Fibroblast of mammary gland (primary cell): ENCODE data around the gene UBE2I.

ENCODE experiments used
- DNase-seq: peaks from one replicate; pipeline ENCODE4 v3.0.0-alpha.2; 2010; ENCODE audit warnings: low read depth
- H3K4me3 ChIP-seq: 2 replicates; pipeline ENCODE4 v1.5.1; 2011; ENCODE audit warnings: low read depth, mild to moderate bottlenecking, low read length, moderate library complexity; ENCODE audit not compliant: control insufficient read depth
- TF ChIP-seq, protein P1 (sequence below): conservative IDR thresholded peaks from 2 replicates; pipeline ENCODE4 v1.5.1; 2011; ENCODE audit warnings: low read depth, low read length, inconsistent platforms; ENCODE audit not compliant: control insufficient read depth, insufficient read depth

UBE2I gene

DNA sequence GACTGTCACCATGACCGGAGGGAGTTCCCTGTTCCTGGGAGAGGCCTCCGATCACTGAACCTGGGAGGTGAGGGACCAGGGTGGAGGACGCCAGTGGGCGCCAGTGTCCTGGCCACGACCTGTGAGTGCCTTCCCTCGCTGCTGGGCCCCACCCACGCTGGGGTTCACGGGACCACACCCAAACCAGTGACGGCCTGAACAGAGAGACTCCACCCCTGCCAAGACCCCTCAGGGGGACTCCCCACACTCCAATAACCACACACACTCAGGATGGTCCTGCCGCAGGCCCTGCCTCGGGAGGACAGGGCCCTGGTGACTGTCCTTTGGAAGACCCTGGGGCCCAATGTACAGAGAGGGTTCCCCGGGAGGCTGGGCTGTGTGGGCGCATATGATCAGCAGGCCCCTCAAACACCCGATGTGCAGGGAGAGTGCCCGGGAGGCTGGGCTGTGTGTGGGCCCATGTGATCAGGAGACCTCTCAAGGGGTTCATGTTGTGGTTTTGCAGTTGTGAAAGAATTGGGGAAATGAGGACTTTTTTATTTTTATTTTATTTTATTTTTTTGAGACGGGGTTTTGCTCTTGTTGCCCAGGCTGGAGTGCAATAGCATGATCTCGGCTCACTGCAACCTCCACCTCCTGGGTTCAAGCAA lies 27.0 kb upstream of the UBE2I start:
- TF ChIP-seq, protein P1, sequence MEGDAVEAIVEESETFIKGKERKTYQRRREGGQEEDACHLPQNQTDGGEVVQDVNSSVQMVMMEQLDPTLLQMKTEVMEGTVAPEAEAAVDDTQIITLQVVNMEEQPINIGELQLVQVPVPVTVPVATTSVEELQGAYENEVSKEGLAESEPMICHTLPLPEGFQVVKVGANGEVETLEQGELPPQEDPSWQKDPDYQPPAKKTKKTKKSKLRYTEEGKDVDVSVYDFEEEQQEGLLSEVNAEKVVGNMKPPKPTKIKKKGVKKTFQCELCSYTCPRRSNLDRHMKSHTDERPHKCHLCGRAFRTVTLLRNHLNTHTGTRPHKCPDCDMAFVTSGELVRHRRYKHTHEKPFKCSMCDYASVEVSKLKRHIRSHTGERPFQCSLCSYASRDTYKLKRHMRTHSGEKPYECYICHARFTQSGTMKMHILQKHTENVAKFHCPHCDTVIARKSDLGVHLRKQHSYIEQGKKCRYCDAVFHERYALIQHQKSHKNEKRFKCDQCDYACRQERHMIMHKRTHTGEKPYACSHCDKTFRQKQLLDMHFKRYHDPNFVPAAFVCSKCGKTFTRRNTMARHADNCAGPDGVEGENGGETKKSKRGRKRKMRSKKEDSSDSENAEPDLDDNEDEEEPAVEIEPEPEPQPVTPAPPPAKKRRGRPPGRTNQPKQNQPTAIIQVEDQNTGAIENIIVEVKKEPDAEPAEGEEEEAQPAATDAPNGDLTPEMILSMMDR = no peak
- H3K4me3 ChIP-seq = no peak overlapping the region
- no peak for DNase-seq

DNA sequence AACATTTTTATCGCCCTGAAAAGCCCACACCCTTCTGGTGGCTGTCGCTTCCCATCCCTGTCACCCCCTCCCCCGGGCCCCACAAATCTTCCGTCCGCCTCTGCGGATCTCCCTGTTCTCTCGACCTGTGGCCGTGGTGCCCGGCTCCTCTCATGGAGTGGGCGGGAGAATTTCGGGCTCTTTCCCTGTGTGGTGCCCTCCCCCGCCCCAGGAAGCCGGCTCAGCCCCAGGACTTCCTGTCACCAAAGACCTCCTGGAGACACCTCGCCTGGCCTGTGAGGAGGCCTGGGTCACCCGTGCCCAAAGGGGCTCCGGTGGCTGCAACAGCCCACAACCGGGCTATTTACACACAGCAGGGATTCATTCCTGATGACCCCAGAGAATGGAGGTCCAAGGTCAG lies 26.1 kb upstream of the UBE2I start:
- no peak overlapping the region for H3K4me3 ChIP-seq
- no peak for DNase-seq
- TF ChIP-seq, protein P1 = no peak

DNA sequence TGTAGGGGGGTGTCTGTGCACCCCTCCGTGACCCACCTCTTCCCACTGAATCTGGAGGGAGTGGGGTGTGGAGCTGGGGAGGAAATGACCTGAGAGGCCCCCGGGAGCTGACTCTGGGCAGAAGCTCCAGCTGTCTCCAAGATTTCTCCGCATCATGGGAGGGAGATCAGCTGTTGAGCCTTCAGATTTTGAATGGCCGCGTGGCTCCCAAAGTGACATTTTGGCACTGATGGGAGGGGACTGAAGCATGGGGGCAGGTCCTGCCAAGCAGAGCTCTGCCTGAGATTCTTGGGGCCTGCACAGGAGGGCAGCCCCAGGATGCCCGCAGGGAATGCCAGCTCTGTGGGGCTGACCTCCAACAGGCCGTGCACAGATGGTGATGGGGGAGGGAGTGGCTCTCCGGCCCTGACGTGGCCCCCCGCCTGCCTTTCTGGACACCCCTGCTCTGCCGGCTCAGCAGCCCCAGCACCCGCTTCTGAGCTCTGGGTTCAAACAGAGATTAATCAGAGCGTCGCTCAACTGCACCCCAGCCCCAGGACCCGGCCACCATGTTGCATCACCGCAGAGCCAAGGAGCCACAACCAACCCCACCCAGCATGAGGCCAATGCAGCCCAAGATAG lies 25.3 kb upstream of the UBE2I start:
- no peak overlapping the region for H3K4me3 ChIP-seq
- no peak for DNase-seq
- TF ChIP-seq, protein P1 = no peak

DNA sequence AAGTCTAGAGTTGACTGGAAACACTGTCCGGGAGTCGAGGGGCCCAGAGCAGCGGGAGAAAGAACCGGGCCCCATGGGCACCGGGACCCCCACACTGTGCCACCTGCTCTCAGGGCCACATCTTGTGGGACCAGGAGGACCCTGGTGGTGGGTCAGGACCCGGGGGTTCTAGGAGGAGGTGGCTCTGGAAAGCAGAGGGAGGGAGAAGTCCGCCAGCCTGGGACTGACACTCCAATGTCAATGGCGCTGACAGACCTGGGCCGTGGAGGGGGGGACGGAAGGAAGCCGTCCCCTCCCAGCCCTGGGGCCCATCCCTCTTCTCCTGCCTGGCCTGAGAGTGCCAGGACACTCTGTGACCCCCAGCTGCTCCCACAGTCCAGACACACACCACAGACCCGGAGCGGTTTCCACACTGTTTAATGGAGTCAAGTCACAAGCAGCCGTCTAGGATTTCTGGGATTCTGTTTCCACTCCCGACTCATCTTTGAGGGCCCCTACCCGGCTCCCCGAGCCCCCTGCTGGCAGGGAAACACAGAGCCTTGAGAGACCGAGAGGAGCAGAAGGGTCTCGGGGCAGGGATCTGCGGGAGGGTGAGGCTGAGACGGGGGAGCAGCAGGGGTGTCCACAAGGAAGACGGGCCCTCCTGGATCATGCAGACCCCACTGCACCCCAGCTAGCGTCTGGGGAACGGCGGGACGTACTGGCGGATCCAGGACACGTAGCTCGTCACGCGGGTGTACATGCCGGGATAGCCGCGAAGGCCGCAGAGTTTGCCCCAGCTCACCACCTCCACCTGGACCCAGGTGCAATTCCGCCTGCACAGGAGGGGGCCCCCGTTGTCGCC lies 23.5 kb upstream of the UBE2I start:
- TF ChIP-seq, protein P1 = no peak
- H3K4me3 ChIP-seq = no peak overlapping the region
- DNase-seq = no peak

DNA sequence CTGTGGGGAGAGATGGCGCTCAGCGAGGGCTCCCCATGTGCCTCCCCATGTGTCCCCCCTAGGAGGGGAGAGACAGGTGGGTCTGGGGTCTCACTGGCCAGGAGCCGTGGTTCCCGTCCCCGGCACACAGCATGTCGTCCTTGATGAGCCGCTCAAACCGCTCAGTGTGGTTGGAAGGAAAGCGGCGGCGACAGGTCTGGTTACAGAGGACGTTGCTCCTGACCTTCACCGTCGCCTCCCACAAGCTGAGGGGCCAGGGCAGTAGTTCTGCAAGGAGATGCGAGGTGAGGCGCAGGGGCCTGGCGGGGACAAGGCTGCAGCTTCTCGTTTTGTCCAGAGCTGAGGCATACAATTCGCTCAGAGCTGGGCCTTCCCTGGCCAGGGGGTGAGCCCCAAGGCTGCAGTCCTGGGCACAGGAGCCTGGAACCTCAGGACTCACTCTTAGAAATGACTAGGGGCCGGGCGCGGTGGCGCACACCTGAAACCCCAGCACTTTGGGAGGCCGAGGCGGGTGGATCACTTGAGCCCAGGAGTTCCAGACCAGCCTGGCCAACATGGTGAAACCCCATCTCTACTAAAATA lies 22.8 kb upstream of the UBE2I start:
- TF ChIP-seq, protein P1 = no peak
- H3K4me3 ChIP-seq = no peak overlapping the region

DNA sequence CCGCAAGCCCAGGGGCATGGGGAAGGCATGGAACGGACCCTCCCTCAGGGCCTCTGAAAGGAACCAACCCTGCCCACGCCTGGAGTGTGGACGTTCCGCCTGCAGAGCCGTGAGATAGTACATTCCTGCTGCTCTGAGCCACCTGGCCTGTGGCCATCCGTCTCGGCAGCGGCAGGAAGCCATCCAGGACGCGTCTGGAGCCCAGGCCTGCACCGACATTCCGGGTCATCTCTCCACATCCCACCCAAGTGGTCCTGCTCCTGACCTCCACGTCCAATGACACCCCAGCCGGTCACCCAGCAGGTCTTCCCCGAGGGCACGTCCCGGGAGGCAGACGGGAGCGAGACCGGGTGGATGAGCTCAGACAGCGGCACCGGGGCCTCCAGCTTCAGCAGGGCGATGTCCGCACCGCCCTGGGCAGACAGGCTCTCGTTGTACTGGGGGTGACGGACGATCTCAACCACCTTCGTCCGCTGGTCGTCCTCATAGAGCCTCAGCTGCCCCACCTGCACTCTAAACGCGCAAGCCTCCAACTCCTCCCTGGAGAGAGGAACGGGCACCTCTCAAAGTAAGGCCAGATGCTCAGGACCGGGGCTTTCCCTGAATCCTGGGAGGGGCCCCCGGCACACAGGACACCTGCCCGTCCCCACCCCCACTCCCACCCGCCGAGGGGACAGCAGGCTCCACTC lies 21.3 kb upstream of the UBE2I start:
- no peak overlapping the region for H3K4me3 ChIP-seq
- TF ChIP-seq, protein P1 = no peak
- DNase-seq = no peak

More for the DNA sequence above, 22.8 kb upstream of the UBE2I start:
- DNase-seq = no peak
